GM12872 (cell line): ENCODE measurements around the gene TIMM21.

Experiments used
- TF ChIP-seq, protein P1 (sequence below): IDR thresholded peaks from 3 replicates; pipeline ENCODE4 v1.5.1; 2011; ENCODE audit warnings: low read depth, mild to moderate bottlenecking, low read length, moderate library complexity; ENCODE audit not compliant: insufficient read depth

TIMM21 gene

DNA sequence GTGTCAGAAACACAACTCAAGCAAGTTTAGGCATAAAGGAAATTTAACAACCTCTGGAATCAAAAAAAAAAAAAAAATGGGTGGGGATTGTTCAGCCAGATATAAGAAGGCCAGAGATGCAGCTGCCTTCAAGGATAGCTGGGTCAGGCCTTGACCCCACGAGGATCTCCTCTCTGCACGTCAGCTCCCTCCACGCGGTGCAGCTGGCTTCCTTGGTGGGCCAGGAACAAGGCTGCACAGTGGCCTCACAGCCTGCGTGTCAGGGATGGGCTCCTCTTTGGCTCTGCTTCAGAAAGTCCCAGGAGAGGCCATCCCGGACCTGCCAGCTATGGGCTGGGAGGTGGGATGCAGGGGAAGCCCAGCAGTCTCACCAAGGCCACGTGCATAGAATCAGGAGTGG, 55.5 kb downstream of the TIMM21 start:
- TF ChIP-seq, protein P1, sequence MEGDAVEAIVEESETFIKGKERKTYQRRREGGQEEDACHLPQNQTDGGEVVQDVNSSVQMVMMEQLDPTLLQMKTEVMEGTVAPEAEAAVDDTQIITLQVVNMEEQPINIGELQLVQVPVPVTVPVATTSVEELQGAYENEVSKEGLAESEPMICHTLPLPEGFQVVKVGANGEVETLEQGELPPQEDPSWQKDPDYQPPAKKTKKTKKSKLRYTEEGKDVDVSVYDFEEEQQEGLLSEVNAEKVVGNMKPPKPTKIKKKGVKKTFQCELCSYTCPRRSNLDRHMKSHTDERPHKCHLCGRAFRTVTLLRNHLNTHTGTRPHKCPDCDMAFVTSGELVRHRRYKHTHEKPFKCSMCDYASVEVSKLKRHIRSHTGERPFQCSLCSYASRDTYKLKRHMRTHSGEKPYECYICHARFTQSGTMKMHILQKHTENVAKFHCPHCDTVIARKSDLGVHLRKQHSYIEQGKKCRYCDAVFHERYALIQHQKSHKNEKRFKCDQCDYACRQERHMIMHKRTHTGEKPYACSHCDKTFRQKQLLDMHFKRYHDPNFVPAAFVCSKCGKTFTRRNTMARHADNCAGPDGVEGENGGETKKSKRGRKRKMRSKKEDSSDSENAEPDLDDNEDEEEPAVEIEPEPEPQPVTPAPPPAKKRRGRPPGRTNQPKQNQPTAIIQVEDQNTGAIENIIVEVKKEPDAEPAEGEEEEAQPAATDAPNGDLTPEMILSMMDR: no peak

DNA sequence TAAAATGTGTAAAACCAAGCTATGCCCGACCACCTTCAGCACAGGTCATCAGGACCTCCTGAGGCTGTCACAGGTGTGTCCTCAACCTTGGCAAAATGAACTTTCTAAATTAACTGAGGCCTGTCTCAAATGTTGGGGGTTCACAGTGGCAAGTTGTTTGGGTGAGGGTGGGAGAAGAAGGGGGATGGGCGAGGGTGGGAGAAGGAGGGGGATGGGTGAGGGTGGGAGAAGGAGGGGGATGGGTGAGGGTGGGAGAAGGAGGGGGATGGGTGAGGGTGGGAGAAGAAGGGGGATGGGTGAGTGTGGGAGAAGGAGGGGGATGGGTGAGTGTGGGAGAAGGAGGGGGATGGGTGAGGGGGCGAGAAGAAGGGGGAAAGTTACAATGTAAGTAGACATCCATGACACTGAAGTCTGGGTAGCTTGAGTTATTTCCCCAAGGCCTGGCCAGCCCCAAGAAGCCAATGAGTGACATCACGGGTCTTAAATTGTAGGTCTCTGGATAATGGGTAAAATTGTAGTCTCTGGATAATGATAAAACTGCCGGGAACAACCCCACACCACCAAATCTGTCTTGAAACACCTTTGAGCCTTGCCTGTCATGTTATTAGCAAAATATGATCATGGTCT, 56.3 kb downstream of the TIMM21 start:
- TF ChIP-seq, protein P1: no peak
